ENCODE results near the gene DMRT2. TPM values are rescaled to one million over a fixed set of nuclear protein-coding genes. Genes with fewer than 3 reads are reported as not detected.

Gene DMRT2
- total and polyA plus RNA-seq, 2 of the 8 experiments (the other 6 are each of a cell fraction or from before 2014, with no cell fraction given), result 0.29 to 0.93 TPM

DNA sequence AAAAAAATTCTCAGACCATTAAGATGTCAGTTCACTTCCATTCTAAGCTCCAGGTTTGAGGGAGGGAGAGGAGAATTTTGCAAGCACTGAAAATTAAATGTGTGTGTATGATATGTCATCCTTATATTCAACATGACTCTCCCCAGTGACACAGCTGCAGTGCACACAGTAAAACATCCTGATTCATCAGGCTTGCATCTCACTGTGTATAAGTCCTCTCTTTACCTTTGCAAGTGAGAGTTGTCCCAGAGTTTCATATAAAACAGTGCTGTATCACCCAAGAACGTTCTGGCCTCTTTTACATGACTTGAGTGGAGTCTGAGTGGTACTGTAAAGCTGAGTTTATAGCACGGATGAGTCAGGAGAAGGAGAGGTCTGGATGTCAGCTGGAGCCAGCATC is 50.0 kb downstream of the DMRT2 start:
- Histone ChIP-seq H2BK120ac (replicated peaks; ENCODE audit: low read depth, low read length) (no peak overlapping the region), H3K36me3 (ENCODE audit: control insufficient read depth in 2 of 4, insufficient read depth in 4 of 4, low read length in 3 of 4) (no peaks in the 10 kb centered on the region), H3K56ac (replicated peaks; ENCODE audit: insufficient read length, low read depth, low read length) (no peak overlapping the region), H3K14ac (ENCODE audit: insufficient read length) (no peak overlapping the region), H3K4me2 (ENCODE audit: insufficient read depth in 1 of 2, low read depth in 2 of 2, low read length in 2 of 2) (no peak overlapping the region), H3K4me3 (ENCODE audit: extremely low read depth in 1 of 4, insufficient read depth in 2 of 4, low read depth in 3 of 4, low read length in 4 of 4) (no peak overlapping the region), H3K4me1 (replicated peaks in 1 of 4; ENCODE audit: control insufficient read depth in 3 of 4, insufficient read depth in 4 of 4, low read length in 3 of 4) (no peaks in the 10 kb centered on the region), H4K8ac (ENCODE audit: extremely low read depth, insufficient read depth, low read length) (no peak overlapping the region), H3K9me3 (ENCODE audit: insufficient read depth in 2 of 2, low read depth in 1 of 2, low read length in 1 of 2) (peaks cover 50 to 74% of the 10 kb centered on the region in 2 experiments), H3K79me1 (ENCODE audit: low read depth, low read length) (no peaks in the 10 kb centered on the region), H4K91ac (replicated peaks; ENCODE audit: insufficient read length, low read length) (no peak overlapping the region), H2BK15ac (ENCODE audit: low read length) (no peak overlapping the region), H3K79me2 (ENCODE audit: control insufficient read depth in 1 of 2, insufficient read depth in 2 of 2, low read length in 2 of 2) (no peaks in the 10 kb centered on the region), H4K20me1 (replicated peaks in 1 of 2; ENCODE audit: control insufficient read depth in 1 of 2, insufficient read depth in 2 of 2, low read length in 2 of 2) (no peaks in the 10 kb centered on the region), H3K23me2 (ENCODE audit: low read depth, low read length) (no peaks in the 10 kb centered on the region; the same call in 1 of the 2 replicates), H2AK5ac (ENCODE audit: low read depth, low read length) (no peak overlapping the region), H3K18ac (ENCODE audit: extremely low read depth, low read length) (no peak overlapping the region), H3K27ac (ENCODE audit: low read depth, low read length) (no peak overlapping the region), H3K9ac (replicated peaks in 1 of 4; ENCODE audit: extremely low read depth in 1 of 4, low read depth in 3 of 4, low read length in 3 of 4) (no peak overlapping the region), H2AFZ (ENCODE audit: low read length) (no peak overlapping the region), H2BK20ac (ENCODE audit: low read length) (no peak overlapping the region), H3K27me3 (replicated peaks in 1 of 4; ENCODE audit: control insufficient read depth in 3 of 4, extremely low read depth in 1 of 4, insufficient read depth in 3 of 4, low read length in 3 of 4) (no peaks in the 10 kb centered on the region), H3K23ac (ENCODE audit: insufficient read length) (no peak overlapping the region), H4K5ac (ENCODE audit: insufficient read length, low read depth, low read length) (no peak overlapping the region), H2BK5ac (ENCODE audit: low read depth, low read length) (no peak overlapping the region), H3K4ac (replicated peaks; ENCODE audit: insufficient read length, low read depth, low read length) (no peak overlapping the region), H2BK12ac (ENCODE audit: low read depth, low read length) (no peak overlapping the region)
- FAIRE-seq, result no peak
- ChIA-PET CTCF (ENCODE audit: partially characterized antibody) (interaction anchor here (1.0 kb wide), 1 partner anchor 301 kb away, joined by 4 read pairs; no protein-coding TSS in a partner anchor), POLR2A (ENCODE audit: partially characterized antibody) (no interaction called here)
- TF ChIP-seq PHF8 (conservative IDR thresholded peaks at IDR 0.05; ENCODE audit: low read depth, low read length) (no peak), RXRA (IDR thresholded peaks at IDR 0.05; ENCODE audit: insufficient read depth, low read depth, low read length) (no peak), SIRT6 (IDR thresholded peaks at IDR 0.05; ENCODE audit: low read length) (no peak), MAX (IDR thresholded peaks at IDR 0.05) (no peak), CHD2 (IDR thresholded peaks at IDR 0.05; ENCODE audit: low read length) (no peak), CBX5 (IDR thresholded peaks at IDR 0.05; ENCODE audit: low read depth, low read length) (no peak), TCF12 (IDR thresholded peaks at IDR 0.05; ENCODE audit: low read depth, low read length) (no peak)
- DNase-seq (ENCODE audit: low read depth in 1 of 2, low spot score in 2 of 2), result no peak
- 44% methylated on average over 2 of the region's 2 CpGs; no CpG with 5 or more reads in 1 of the 2 experiments for WGBS, 2 experiments (ENCODE audit: extremely low coverage in 1 of 2, insufficient coverage in 1 of 2, insufficient read length in 1 of 2, insufficient replicate concordance in 2 of 2, low coverage in 1 of 2, low lambda C conversion rate in 2 of 2, missing lambda C conversion rate in 1 of 2)

Data from H1 (cell line).